Breast epithelium (tissue), 4 donors: Measurements from ENCODE around the gene PBRM1. TPM values are rescaled to one million over a fixed set of nuclear protein-coding genes. Genes with fewer than 3 reads are reported as not detected.
A peak's percentile ranks its signal among the peaks of the same experiment; 100 is the strongest.

Experiments
- DNase-seq, 2 donors: peaks; one replicate each; pipeline ENCODE4 v3.0.0-alpha.2; 2019; ENCODE audit warnings: low spot score in 2 of 2
- H3K27ac ChIP-seq, 2 donors: fragments of 200-600 bp; sonication (generic) in 1 of 2; one replicate each; pipeline ENCODE4 v1.5.1; 2016 to 2019; ENCODE audit warnings: mild to moderate bottlenecking in 1 of 2
- H3K27me3 ChIP-seq, 2 donors: fragments of 200-600 bp; sonication (generic) in 1 of 2; one replicate each; pipeline versions ENCODE4 v1.5.1 to v1.6.0; 2017 to 2019; ENCODE audit warnings: control low read depth in 1 of 2, mild to moderate bottlenecking in 1 of 2
- H3K36me3 ChIP-seq: fragments of 200-600 bp; one replicate; pipeline ENCODE4 v1.5.1; 2019
- H3K4me1 ChIP-seq, 2 donors: fragments of 200-600 bp; sonication (generic); one replicate each; pipeline ENCODE4 v1.5.1; 2016 to 2019; ENCODE audit warnings: control low read depth in 1 of 2
- H3K4me3 ChIP-seq, 3 donors: fragments of 200-600 bp; sonication (generic); 1 replicate in 2 of 3; 2 replicates in 1 of 3; pipeline ENCODE4 v1.5.1; 2016 to 2019; ENCODE audit warnings: mild to moderate bottlenecking in 3 of 3, moderate library complexity in 2 of 3
- H3K9me3 ChIP-seq, 2 donors: fragments of 200-600 bp; sonication (generic) in 1 of 2; one replicate each; pipeline ENCODE4 v1.5.1; 2016 to 2019; ENCODE audit warnings: control low read depth in 1 of 2
- POLR2A ChIP-seq: fragments of 450-650 bp; IDR thresholded peaks from one replicate; pipeline ENCODE4 v1.6.1; 2016; ENCODE audit warnings: antibody characterized with exemption, mild to moderate bottlenecking, moderate library complexity
- POLR2AphosphoS5 ChIP-seq, 3 donors: sonication (generic); formaldehyde crosslinking; IDR thresholded peaks; one replicate each; pipeline ENCODE4 v1.6.1; 2017; ENCODE audit warnings: antibody characterized with exemption in 3 of 3
- intact Hi-C: fragments of 100-400 bp; cut with DNase I; formaldehyde crosslinking; loops from one replicate; pipeline ENCODE4 v1.15.1; 2023; ENCODE audit warnings: low total_unique reads
- total RNA-seq, 3 donors: library from RNA; depleted of rRNA; stranded (reverse); fragments of >200 nt; gene quantifications; one replicate each; pipeline ENCODE4 v1.1.0, GENCODE V29; 2016
- TF ChIP-seq, protein P1 (sequence below), 3 donors: fragments of 450-650 bp; IDR thresholded peaks; one replicate each; pipeline ENCODE4 v1.5.1; 2016 to 2017; ENCODE audit warnings: antibody characterized with exemption in 3 of 3, mild to moderate bottlenecking in 3 of 3, moderate library complexity in 3 of 3

The PBRM1 gene
- total RNA-seq, 3 donors from 2014 or later: 81.0 to 98.7 (median 98.6) TPM

DNA sequence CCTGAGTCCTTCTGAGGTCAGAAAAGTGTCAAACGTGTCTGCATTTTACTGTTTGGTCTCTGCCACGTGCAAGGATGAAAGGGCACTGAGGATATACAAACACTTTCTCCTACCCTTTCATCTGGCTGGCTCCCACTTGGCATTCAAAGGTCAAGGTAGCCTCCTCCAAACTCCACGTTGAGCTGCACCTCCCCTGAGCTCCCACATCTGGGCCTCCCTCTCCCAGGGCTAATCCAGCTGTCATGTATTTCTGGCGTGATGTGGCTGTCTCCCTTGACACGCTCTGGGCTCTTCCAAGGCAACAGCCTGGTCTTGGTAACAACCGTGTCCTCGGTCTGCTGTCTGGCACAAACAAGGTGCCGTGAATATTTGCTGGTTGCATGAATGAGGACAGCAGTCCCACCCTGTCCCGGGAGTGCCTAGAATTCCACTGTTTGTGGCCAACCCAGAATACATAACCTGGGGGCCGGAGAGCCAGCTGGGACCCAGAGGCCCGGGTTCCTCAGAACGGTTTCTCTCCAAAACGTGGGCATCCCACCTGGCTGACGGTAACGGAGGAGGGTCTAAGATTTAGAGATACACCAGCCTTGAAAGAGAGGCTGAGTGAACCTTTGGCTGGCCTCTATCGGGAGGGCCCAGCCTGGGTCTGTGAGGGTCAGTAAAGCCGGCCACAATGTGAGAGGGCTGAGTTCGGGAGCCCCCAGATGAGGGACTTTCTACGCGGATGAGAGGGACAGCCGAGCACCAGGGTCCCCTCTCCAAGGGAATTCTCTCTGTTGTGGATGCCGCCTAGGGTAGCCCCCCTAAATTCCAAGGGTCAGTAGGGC, 19.1 kb upstream of the PBRM1 start:
- intact Hi-C loops: loop anchor here (10.0 kb wide), 1 partner anchor 170 kb away; the partner anchor contains the start of genes NT5DC2 and UQCC5
- H3K27ac ChIP-seq: peak overlapping the region; percentile 85 to 97
- TF ChIP-seq, protein P1, sequence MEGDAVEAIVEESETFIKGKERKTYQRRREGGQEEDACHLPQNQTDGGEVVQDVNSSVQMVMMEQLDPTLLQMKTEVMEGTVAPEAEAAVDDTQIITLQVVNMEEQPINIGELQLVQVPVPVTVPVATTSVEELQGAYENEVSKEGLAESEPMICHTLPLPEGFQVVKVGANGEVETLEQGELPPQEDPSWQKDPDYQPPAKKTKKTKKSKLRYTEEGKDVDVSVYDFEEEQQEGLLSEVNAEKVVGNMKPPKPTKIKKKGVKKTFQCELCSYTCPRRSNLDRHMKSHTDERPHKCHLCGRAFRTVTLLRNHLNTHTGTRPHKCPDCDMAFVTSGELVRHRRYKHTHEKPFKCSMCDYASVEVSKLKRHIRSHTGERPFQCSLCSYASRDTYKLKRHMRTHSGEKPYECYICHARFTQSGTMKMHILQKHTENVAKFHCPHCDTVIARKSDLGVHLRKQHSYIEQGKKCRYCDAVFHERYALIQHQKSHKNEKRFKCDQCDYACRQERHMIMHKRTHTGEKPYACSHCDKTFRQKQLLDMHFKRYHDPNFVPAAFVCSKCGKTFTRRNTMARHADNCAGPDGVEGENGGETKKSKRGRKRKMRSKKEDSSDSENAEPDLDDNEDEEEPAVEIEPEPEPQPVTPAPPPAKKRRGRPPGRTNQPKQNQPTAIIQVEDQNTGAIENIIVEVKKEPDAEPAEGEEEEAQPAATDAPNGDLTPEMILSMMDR (IDR thresholded peaks at IDR 0.05): no peak
- no peak for TF ChIP-seq POLR2A
- TF ChIP-seq POLR2AphosphoS5 (IDR thresholded peaks at IDR 0.05): no peak
- no peaks in the 10 kb centered on the region for H3K9me3 ChIP-seq
- no peaks in the 10 kb centered on the region for H3K27me3 ChIP-seq
- peaks cover 0 to 24% of the 10 kb centered on the region in 2 donors for H3K4me1 ChIP-seq
- peak overlapping the region; percentile 79 to 99 (median 93) for H3K4me3 ChIP-seq
- no peak for DNase-seq
- no peaks in the 10 kb centered on the region for H3K36me3 ChIP-seq

DNA sequence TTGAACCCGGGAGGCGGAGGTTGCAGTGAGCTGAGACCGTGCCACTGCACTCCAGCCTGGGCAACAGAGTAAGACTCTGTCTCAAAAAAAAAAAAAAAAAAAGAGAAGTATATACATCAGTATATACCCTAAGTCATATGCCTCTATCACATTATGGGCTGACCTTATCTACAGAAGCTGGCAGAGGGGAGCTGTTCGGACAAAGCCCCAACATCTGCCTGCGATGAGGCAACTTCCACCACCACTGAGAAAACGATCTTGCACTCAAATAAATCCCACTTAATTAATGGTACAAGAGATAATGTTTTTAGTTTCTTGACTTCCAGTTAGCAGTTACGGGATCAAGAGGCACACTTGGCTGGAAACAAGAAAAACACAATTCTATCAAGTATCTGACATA, 17.6 kb upstream of the PBRM1 start:
- Histone ChIP-seq H3K27ac (peak overlapping the region; percentile 22 to 67), H3K36me3 (no peaks in the 10 kb centered on the region), H3K4me3 (no peak overlapping the region), H3K27me3 (no peaks in the 10 kb centered on the region), H3K9me3 (no peaks in the 10 kb centered on the region), H3K4me1 (peaks cover 0 to 24% of the 10 kb centered on the region in 2 donors)
- TF ChIP-seq POLR2A: no peak
- TF ChIP-seq POLR2AphosphoS5 (IDR thresholded peaks at IDR 0.05): no peak
- TF ChIP-seq, protein P1 (IDR thresholded peaks at IDR 0.05): no peak
- no peak for DNase-seq
- intact Hi-C loops: loop anchor here (10.0 kb wide), 1 partner anchor 169 kb away; the partner anchor contains the start of genes NT5DC2 and UQCC5

DNA sequence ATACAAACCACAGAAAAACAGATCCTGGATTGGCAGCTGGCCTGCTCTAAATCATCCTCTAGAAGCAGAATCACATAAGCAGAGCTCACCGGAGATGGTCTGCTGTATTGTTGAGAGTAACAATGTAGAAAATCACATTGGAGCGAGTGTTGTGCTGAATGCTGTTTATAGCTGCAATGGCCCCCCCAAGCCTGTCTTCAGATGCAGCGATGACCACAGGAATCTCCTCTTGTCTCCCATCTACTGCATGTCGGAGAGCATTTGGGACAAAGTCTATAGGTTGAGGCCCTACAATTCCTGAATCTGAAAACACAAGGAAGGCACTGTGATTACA, 11.9 kb upstream of the PBRM1 start:
- H3K9me3 ChIP-seq: no peaks in the 10 kb centered on the region
- no peaks in the 10 kb centered on the region for H3K27me3 ChIP-seq
- no peaks in the 10 kb centered on the region for H3K4me1 ChIP-seq
- no peak overlapping the region for H3K27ac ChIP-seq
- no peak for TF ChIP-seq POLR2A
- TF ChIP-seq, protein P1 (IDR thresholded peaks at IDR 0.05): no peak
- TF ChIP-seq POLR2AphosphoS5 (IDR thresholded peaks at IDR 0.05): no peak
- intact Hi-C loops: no loop called here
- H3K36me3 ChIP-seq: no peaks in the 10 kb centered on the region
- no peak overlapping the region for H3K4me3 ChIP-seq
- no peak for DNase-seq

DNA sequence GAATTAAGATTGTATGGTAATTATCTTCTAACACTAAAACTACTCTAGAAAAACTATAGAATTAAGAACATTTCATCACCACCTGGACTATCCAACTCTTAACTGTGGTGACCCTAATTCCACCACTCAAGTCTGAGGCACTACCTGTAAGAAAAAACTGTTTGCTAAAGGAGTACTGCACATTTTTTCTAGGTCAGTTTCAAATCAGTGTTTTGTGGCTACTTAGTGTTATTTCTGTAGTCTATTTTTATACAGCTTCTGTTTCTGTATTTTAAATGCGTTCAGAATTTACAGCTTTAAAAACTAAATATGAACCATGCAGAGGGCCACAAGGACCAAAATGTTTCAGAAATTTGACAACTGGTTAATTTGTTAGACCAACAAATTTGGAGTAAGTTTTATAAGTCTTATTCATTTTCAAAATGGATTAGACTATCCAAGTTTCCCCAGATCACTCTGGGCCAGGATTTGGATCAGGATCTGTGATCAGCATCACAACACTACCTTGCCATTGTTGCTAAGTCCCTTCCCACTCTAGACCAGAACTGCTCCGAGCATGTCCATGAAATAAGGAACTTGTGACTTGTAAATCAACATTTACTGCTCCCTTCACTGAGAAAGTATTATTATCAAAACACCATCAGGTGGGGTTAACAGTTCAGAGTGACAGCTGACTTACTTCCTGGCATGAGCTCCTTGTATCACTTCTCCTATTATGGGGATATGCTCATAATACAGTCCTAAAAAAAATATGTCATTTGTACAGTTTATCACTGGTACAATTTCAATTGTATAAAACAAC, 11.3 kb upstream of the PBRM1 start:
- TF ChIP-seq POLR2AphosphoS5 (IDR thresholded peaks at IDR 0.05) (no peak), POLR2A (no peak)
- no peaks in the 10 kb centered on the region for H3K27me3 ChIP-seq
- intact Hi-C loops: no loop called here
- no peaks in the 10 kb centered on the region for H3K36me3 ChIP-seq
- DNase-seq: no peak
- H3K4me3 ChIP-seq: no peak overlapping the region
- H3K9me3 ChIP-seq: no peaks in the 10 kb centered on the region
- H3K4me1 ChIP-seq: no peaks in the 10 kb centered on the region
- H3K27ac ChIP-seq: no peak overlapping the region

DNA sequence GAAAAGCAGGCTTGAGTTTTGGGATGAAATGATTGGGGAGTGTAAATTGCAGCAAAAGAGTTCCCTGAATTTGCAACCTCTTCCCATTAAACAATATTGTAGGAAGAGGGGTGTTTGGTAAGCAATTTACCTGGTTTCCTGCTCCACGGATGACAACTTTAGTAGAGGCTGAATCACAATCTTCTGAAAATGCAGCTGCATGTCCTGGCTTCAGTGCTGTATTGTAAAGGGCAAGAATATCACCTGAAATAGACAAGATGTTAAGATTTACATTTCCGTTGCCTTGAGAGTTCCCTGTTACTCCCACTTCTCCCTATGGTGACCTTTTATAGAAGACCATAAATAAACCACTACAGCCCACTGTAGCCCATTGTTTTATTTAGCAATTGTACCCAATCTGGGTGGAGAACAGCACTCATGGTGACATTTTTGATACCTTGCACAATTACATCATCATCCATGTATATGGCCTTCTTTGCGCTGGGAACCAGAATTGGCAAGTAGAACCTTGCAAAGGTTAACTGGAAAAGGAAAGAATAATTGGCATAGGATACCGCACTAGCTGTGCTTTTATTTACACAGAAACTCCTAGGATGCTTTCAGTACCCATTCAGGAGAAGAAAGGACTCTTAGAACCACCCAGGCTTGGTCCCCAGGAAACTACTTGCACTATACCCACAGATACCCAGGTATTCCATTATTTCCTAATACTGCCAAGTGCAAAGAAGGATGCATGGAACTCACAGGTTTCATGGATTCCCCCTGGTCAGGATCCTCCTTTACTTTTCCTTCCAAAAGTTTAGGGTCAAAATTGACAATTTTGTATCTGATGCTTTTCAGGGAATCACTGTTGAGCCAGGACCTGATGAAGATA, 10.3 kb upstream of the PBRM1 start:
- no peak overlapping the region for H3K27ac ChIP-seq
- TF ChIP-seq, protein P1 (IDR thresholded peaks at IDR 0.05): no peak
- TF ChIP-seq POLR2AphosphoS5 (IDR thresholded peaks at IDR 0.05): no peak
- no peak for TF ChIP-seq POLR2A
- H3K27me3 ChIP-seq: no peaks in the 10 kb centered on the region
- DNase-seq: no peak
- no peaks in the 10 kb centered on the region for H3K36me3 ChIP-seq
- no peaks in the 10 kb centered on the region for H3K4me1 ChIP-seq
- no peaks in the 10 kb centered on the region for H3K9me3 ChIP-seq
- intact Hi-C loops: no loop called here
- no peak overlapping the region for H3K4me3 ChIP-seq
